GM12878 (cell line): ENCODE measurements around the gene LAIR1. TPM values are rescaled to one million over a fixed set of nuclear protein-coding genes. Genes with fewer than 3 reads are reported as not detected.

Experiments
- ATAC-seq: fragments of 200-7000 bp; cut with Tn5 transposase; 3 replicates; pipeline ENCODE4 v1.9.1; 2020; ENCODE audit warnings: mild to moderate bottlenecking, moderate library complexity
- BruUV-seq: library from RNA; stranded (reverse); fragments of 400-500 nt; replicated peaks from 2 replicates; lab custom pipeline; 2021; lab: Mats Ljungman, UMichigan
- CTCF ChIA-PET: fragments of 300-600 bp; sonication (Branson Sonifier 250); formaldehyde crosslinking; extraction: SDS; loops from one replicate; lab custom pipeline; 2021; ENCODE audit warnings: inconsistent platforms; lab: Yijun Ruan, JAX
- POLR2A ChIA-PET: fragments of 350-600 bp; formaldehyde crosslinking; extraction: SDS; loops from one replicate; lab custom pipeline; 2021; ENCODE audit warnings: inconsistent platforms; lab: Charles Lee
- RAD21 ChIA-PET: fragments of 300-600 bp; sonication (Branson Sonifier 250); formaldehyde crosslinking; loops from one replicate; lab custom pipeline; 2023; ENCODE audit warnings: antibody characterized with exemption; ENCODE audit not compliant: unreplicated experiment; lab: Charles Lee
- SMC1A ChIA-PET: fragments of 300-600 bp; sonication (Branson Sonifier 250); formaldehyde crosslinking; loops from one replicate; lab custom pipeline; 2023; ENCODE audit not compliant: unreplicated experiment, uncharacterized antibody; lab: Charles Lee
- DNase-seq: peaks from one replicate; pipeline ENCODE4 v3.0.0-alpha.2; 2011; ENCODE audit warnings: low read depth, low spot score
- FAIRE-seq: peaks from 3 replicates; lab custom pipeline; 2011; peaks lifted over from hg19 to GRCh38; lab: Jason Lieb, UNC
- H2AFZ ChIP-seq: 2 replicates; pipeline ENCODE4 v1.6.0; 2011; ENCODE audit warnings: low read depth, low read length, control low read depth; ENCODE audit not compliant: control insufficient read depth
- H3K27ac ChIP-seq: 2 replicates; pipeline ENCODE4 v1.5.1; 2011; ENCODE audit warnings: control low read depth; ENCODE audit not compliant: control insufficient read depth, insufficient read depth
- H3K27me3 ChIP-seq, 2 experiments: replicated peaks in 1 of 2; 2 replicates each; pipeline versions ENCODE4 v1.6.0 to v1.6.1; 2011; ENCODE audit warnings: low read length in 1 of 2; ENCODE audit not compliant: control insufficient read depth in 2 of 2, insufficient read depth in 2 of 2
- H3K36me3 ChIP-seq, 2 experiments: 2 replicates each; pipeline ENCODE4 v1.5.1; 2011; ENCODE audit warnings: low read length in 1 of 2; ENCODE audit not compliant: control insufficient read depth in 2 of 2, insufficient read depth in 2 of 2
- H3K4me1 ChIP-seq: 2 replicates; pipeline ENCODE4 v1.6.1; 2011; ENCODE audit warnings: mild to moderate bottlenecking, low read length, moderate library complexity, mixed read lengths; ENCODE audit not compliant: control insufficient read depth, insufficient read depth
- H3K4me2 ChIP-seq: 2 replicates; pipeline ENCODE4 v1.6.0; 2011; ENCODE audit warnings: control low read depth; ENCODE audit not compliant: control insufficient read depth, insufficient read depth
- H3K4me3 ChIP-seq: fragments of 200-600 bp; sonication (generic); 2 replicates; pipeline ENCODE4 v1.5.1; 2016
- H3K79me2 ChIP-seq: 2 replicates; pipeline ENCODE4 v1.6.0; 2011; ENCODE audit warnings: low read length; ENCODE audit not compliant: control insufficient read depth, insufficient read depth
- H3K9ac ChIP-seq: 2 replicates; pipeline ENCODE4 v1.8.0; 2011; ENCODE audit warnings: low read length, control low read depth, mixed read lengths; ENCODE audit not compliant: control insufficient read depth, insufficient read depth
- H3K9me3 ChIP-seq: replicated peaks from 3 replicates; pipeline ENCODE4 v1.5.1; 2011; ENCODE audit warnings: mild to moderate bottlenecking, low read length; ENCODE audit not compliant: control insufficient read depth, insufficient read depth
- H4K20me1 ChIP-seq: 2 replicates; pipeline ENCODE4 v1.6.0; 2011; ENCODE audit not compliant: control insufficient read depth, insufficient read depth
- ASH2L ChIP-seq: fragments of 300-600, 200-600 bp; sonication (generic); IDR thresholded peaks from 2 replicates; pipeline ENCODE4 v1.6.1; 2017; ENCODE audit warnings: low read depth, mild to moderate bottlenecking, borderline replicate concordance
- E2F8 ChIP-seq: fragments of 450-650 bp; IDR thresholded peaks from 2 replicates; pipeline ENCODE4 v1.6.1; 2018; ENCODE audit warnings: mild to moderate bottlenecking, low read depth, moderate library complexity; ENCODE audit not compliant: partially characterized antibody
- IKZF1 ChIP-seq: fragments of 450-650 bp; conservative IDR thresholded peaks from 2 replicates; pipeline ENCODE4 v1.6.1; 2017; ENCODE audit warnings: antibody characterized with exemption, mild to moderate bottlenecking
- KDM1A ChIP-seq: fragments of 200-600 bp; sonication (generic); IDR thresholded peaks from 2 replicates; pipeline ENCODE4 v1.6.1; 2016; ENCODE audit warnings: borderline replicate concordance
- RUNX3 ChIP-seq: IDR thresholded peaks from 2 replicates; pipeline ENCODE4 v1.6.1; 2012; ENCODE audit warnings: low read length, inconsistent platforms
- SPI1 ChIP-seq: IDR thresholded peaks from 2 replicates; pipeline ENCODE4 v1.6.1; 2011; ENCODE audit warnings: low read depth, mild to moderate bottlenecking, low read length, moderate library complexity, borderline replicate concordance; ENCODE audit not compliant: insufficient read depth
- TCF12 ChIP-seq: IDR thresholded peaks from 2 replicates; pipeline ENCODE4 v1.6.1; 2011; ENCODE audit warnings: low read depth, mild to moderate bottlenecking, low read length
- TCF3 ChIP-seq: IDR thresholded peaks from 2 replicates; pipeline ENCODE4 v1.6.1; 2012; ENCODE audit warnings: low read depth, mild to moderate bottlenecking, low read length, borderline replicate concordance; ENCODE audit not compliant: insufficient read depth
- YBX1 ChIP-seq: fragments of 450-650 bp; IDR thresholded peaks from 2 replicates; pipeline ENCODE4 v1.6.1; 2016; ENCODE audit warnings: antibody characterized with exemption
- ZNF217 ChIP-seq: fragments of 450-650 bp; IDR thresholded peaks from 2 replicates; pipeline ENCODE4 v1.6.1; 2017; ENCODE audit warnings: antibody characterized with exemption, mild to moderate bottlenecking
- WGBS: methylation state at CpG from one replicate; pipeline ENCODE4 v1.1.6; 2016; ENCODE audit warnings: low lambda C conversion rate; ENCODE audit not compliant: insufficient replicate concordance, insufficient coverage; ENCODE audit errors: missing lambda C conversion rate; 5-methylcytosine and 5-hydroxymethylcytosine counted together
- in situ Hi-C: fragments of 300-500 bp; cut with MboI; formaldehyde crosslinking; loops from 9 replicates; pipeline ENCODE4 v1.14.3; 2018; ENCODE audit warnings: mixed read lengths
- intact Hi-C: fragments of 100-400 bp; cut with micrococcal nuclease; formaldehyde crosslinking; loops from one replicate; pipeline ENCODE4 v1.14.2; 2022; ENCODE audit not compliant: unreplicated experiment
- polyA plus RNA-seq, 11 experiments: library from polyadenylated mRNA; depleted of rRNA in 4 of 11; unstranded in 6 of 11; stranded (reverse) in 5 of 11; fragments of >200 nt; fragmentation: Nextera tagmentation in 4 of 11; fragmentation: Illumina TruSeq in 1 of 11; extraction: Ambion mirVana in 4 of 11; extraction: Trizol in 1 of 11; gene quantifications; 1 replicate in 1 of 11; 2 replicates in 10 of 11; pipeline versions ENCODE4 v1.2.1 to v1.2.3, GENCODE V29; 2011 to 2016; ENCODE audit warnings: inconsistent platforms in 2 of 11, missing spikeins in 2 of 11, low read depth in 1 of 11
- total RNA-seq, 4 experiments: library from RNA; depleted of rRNA in 3 of 4; stranded (reverse); fragments of >200 nt in 3 of 4; fragmentation: Illumina TruSeq in 1 of 4; extraction: Trizol in 1 of 4; gene quantifications; 2 replicates each; pipeline versions ENCODE4 v1.2.1 to v1.2.3, GENCODE V29; 2013 to 2021
- TF ChIP-seq, protein P1 (sequence below): fragments of 450-650 bp; IDR thresholded peaks from 2 replicates; pipeline ENCODE4 v1.6.1; 2017; ENCODE audit warnings: borderline replicate concordance
- TF ChIP-seq, protein P2 (sequence below): fragments of 450-650 bp; IDR thresholded peaks from 2 replicates; pipeline ENCODE4 v1.6.1; 2018; ENCODE audit warnings: borderline replicate concordance, mild to moderate bottlenecking; ENCODE audit not compliant: partially characterized antibody
- TF ChIP-seq, protein P3 (sequence below): fragments of 150-350 bp; IDR thresholded peaks from 2 replicates; pipeline ENCODE4 v1.6.1; 2014; ENCODE audit warnings: mild to moderate bottlenecking, low read depth, low read length

LAIR1 gene
- total and polyA plus RNA-seq, 10 of the 15 experiments (the other 5 are each of a cell fraction or from before 2014, with no cell fraction given): 8.6 to 58.2 (median 35.3) TPM

DNA sequence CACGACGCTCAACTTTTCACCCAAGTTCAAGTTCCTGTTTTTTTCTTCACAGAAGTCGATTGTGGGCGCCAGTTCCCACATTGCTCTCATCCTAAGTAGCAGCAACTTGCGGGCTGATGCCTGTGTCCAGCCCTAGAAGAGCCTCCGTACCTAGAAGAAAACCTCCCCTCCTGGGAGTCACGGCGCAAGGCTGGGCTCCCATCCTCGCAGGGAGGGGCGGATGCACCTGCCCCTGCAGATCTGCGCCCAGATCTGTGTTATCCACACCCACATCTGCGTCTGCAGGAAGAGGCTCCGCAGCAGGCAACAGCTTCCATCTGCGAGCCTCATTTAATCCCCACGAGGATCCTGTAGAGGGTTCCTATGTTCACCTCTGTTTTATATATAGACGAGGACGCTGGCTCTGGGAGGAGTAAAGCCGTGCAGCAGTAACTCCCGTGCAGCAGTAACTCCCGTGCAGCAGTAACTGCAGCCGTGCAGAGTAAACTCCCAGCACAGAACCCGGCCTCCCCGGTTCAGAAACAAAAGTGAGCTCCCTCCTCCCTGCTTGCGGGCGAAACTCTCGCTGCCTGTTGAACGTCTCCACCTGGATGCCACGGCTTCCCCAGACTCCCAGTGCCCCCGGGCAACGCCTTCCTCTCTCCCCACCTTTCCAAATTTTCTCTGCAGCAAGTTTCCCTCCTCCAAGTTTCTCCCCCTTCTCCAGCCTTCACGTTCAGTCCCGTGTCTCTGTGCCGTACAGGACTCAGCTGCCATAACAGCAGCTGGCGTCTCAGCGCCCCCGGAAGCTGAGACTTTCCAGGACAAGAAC, 23.5 kb upstream of the LAIR1 start (continued):
- TF ChIP-seq TCF3 (peak; percentile 35; the same call in 1 of the 2 replicates), E2F8 (no peak), IKZF1 (peak; percentile 75), TCF12 (peak; percentile 60; the same call in 1 of the 2 replicates)
- TF ChIP-seq, all 136 proteins: peak for 15

DNA sequence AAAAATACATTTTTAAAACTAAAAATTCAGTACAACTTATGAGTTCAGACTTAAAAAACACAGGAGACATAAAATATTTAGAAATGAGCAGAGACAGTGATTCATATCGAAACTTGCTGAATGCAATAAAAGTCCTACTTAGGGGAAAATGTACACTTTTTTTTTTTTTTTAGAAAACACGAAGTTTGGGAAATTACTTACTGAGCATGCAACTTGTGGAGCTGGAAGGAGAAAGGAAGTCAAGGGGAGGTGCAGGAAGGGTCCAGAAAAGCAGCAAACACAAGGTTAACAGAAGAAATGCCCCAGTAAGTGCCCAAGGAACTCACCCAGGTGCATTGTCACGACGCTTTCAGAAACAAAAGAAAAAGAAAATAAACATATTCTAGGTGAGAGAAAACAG, 18.6 kb upstream of the LAIR1 start:
- Histone ChIP-seq H3K9me3 (peaks cover 4% of the 10 kb centered on the region; the same call in 1 of the 3 replicates), H3K4me1 (peaks cover 4% of the 10 kb centered on the region), H3K79me2 (no peaks in the 10 kb centered on the region), H3K4me3 (no peak overlapping the region), H3K9ac (no peak overlapping the region), H3K36me3 (no peaks in the 10 kb centered on the region), H3K27me3 (no peaks in the 10 kb centered on the region), H3K4me2 (no peak overlapping the region), H4K20me1 (no peaks in the 10 kb centered on the region), H2AFZ (no peak overlapping the region), H3K27ac (no peak overlapping the region)
- intact Hi-C loops (no loop called here), in situ Hi-C loops (no loop called here)
- ATAC-seq (no peak), DNase-seq (no peak), FAIRE-seq (no peak)
- SMC1A ChIA-PET: interaction anchor here (1.2 to 1.5 kb wide), 3 partner anchors 12 to 29 kb away, joined by 3 to 4 read pairs (median 3); no protein-coding TSS in a partner anchor
- WGBS: 7% methylated on average over 4 of the region's 4 CpGs
- POLR2A ChIA-PET: no interaction called here
- RAD21 ChIA-PET: interaction anchor here (0.6 kb wide), 1 partner anchor 8 kb away, joined by 3 read pairs; no protein-coding TSS in a partner anchor
- CTCF ChIA-PET: interaction anchor here (1.4 kb wide), 1 partner anchor 33 kb away, joined by 3 read pairs; no protein-coding TSS in a partner anchor
- BruUV-seq: no TSS peak
- TF ChIP-seq, protein P1, sequence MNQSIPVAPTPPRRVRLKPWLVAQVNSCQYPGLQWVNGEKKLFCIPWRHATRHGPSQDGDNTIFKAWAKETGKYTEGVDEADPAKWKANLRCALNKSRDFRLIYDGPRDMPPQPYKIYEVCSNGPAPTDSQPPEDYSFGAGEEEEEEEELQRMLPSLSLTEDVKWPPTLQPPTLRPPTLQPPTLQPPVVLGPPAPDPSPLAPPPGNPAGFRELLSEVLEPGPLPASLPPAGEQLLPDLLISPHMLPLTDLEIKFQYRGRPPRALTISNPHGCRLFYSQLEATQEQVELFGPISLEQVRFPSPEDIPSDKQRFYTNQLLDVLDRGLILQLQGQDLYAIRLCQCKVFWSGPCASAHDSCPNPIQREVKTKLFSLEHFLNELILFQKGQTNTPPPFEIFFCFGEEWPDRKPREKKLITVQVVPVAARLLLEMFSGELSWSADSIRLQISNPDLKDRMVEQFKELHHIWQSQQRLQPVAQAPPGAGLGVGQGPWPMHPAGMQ: no peak
- TF ChIP-seq SPI1 (no peak), RUNX3 (peak; percentile 6; the same call in 1 of the 2 replicates), ASH2L (no peak), ZNF217 (no peak), KDM1A (no peak), YBX1 (no peak)
- TF ChIP-seq, protein P2, sequence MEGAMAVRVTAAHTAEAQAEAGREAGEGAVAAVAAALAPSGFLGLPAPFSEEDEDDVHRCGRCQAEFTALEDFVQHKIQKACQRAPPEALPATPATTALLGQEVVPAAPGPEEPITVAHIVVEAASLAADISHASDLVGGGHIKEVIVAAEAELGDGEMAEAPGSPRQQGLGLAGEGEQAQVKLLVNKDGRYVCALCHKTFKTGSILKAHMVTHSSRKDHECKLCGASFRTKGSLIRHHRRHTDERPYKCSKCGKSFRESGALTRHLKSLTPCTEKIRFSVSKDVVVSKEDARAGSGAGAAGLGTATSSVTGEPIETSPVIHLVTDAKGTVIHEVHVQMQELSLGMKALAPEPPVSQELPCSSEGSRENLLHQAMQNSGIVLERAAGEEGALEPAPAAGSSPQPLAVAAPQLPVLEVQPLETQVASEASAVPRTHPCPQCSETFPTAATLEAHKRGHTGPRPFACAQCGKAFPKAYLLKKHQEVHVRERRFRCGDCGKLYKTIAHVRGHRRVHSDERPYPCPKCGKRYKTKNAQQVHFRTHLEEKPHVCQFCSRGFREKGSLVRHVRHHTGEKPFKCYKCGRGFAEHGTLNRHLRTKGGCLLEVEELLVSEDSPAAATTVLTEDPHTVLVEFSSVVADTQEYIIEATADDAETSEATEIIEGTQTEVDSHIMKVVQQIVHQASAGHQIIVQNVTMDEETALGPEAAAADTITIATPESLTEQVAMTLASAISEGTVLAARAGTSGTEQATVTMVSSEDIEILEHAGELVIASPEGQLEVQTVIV: no peak
- TF ChIP-seq, protein P3, sequence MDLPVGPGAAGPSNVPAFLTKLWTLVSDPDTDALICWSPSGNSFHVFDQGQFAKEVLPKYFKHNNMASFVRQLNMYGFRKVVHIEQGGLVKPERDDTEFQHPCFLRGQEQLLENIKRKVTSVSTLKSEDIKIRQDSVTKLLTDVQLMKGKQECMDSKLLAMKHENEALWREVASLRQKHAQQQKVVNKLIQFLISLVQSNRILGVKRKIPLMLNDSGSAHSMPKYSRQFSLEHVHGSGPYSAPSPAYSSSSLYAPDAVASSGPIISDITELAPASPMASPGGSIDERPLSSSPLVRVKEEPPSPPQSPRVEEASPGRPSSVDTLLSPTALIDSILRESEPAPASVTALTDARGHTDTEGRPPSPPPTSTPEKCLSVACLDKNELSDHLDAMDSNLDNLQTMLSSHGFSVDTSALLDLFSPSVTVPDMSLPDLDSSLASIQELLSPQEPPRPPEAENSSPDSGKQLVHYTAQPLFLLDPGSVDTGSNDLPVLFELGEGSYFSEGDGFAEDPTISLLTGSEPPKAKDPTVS: no peak
